Motor neuron (in vitro differentiated cells): ENCODE measurements around the gene CDK5RAP3. TPM values are rescaled to one million over a fixed set of nuclear protein-coding genes. Genes with fewer than 3 reads are reported as not detected.

Experiments used
- ATAC-seq, 8 experiments: fragments of 200-7000 bp; cut with Tn5 transposase; replicated peaks in 6 of 8; 2 replicates each; pipeline ENCODE4 v1.8.0; 2021; ENCODE audit warnings: mild to moderate bottlenecking in 8 of 8, moderate library complexity in 8 of 8
- H3K27ac ChIP-seq, 2 donors: fragments of 250-450 bp; sonication (Bioruptor Pico); 2 replicates each; pipeline ENCODE4 v1.9.0; 2021; ENCODE audit warnings: antibody characterized with exemption in 2 of 2, mild to moderate bottlenecking in 2 of 2, moderate library complexity in 1 of 2
- H3K4me1 ChIP-seq, 2 donors: fragments of 250-450 bp; sonication (Bioruptor Pico); replicated peaks in 1 of 2; 2 replicates each; pipeline ENCODE4 v1.6.1; 2021; ENCODE audit warnings: antibody characterized with exemption in 2 of 2, mild to moderate bottlenecking in 2 of 2, moderate library complexity in 1 of 2
- H3K4me3 ChIP-seq, 5 donors: fragments of 250-450 bp; sonication (Bioruptor Pico); 2 replicates each; pipeline ENCODE4 v1.9.0; 2021; ENCODE audit warnings: antibody characterized with exemption in 5 of 5, mild to moderate bottlenecking in 5 of 5, moderate library complexity in 4 of 5
- WGBS, 10 experiments: fragments of 450-650 bp; shearing (Covaris generic); methylation state at CpG; one replicate each; pipeline ENCODE4 v1.0.0; 2022; 5-methylcytosine and 5-hydroxymethylcytosine counted together
- in situ Hi-C, 9 experiments: fragments of 400-800 bp; cut with MboI; loops; one replicate each; pipeline ENCODE4 v1.15.0; 2021; ENCODE audit warnings: low sequenced_read_pairs in 9 of 9, low pct_unique_long_range_greater_than_20kb in 2 of 9; ENCODE audit not compliant: unreplicated experiment in 9 of 9
- total RNA-seq, 8 experiments: library from RNA; unstranded; fragments of 300-600 nt; gene quantifications; 2 replicates each; pipeline versions ENCODE4 v1.2.3 to v1.2.4, GENCODE V29; 2022

The CDK5RAP3 gene
- total RNA-seq, 8 experiments from 2014 or later, result 86.4 to 209 (median 118) TPM

GRCh38 chr17:47941246-47942095 is 29.4 kb upstream of the CDK5RAP3 start, which contains the start of gene PNPO:
Gene PNPO, plus strand, starts transcription at chr17:47941571. Its CDS starts 105 bp downstream, at chr17:47941676.
- peak within 1 kb of the TSS; percentile 39 to 86 (median 71) for H3K4me3 ChIP-seq
- 0 to 20% (median 3%) methylated on average over 1 to 30 of the region's 50 CpGs; no CpG with 5 or more reads in 2 of the 10 experiments for WGBS, 10 experiments
- peak; percentile 98 to 100 (median 98) for ATAC-seq
- peak within 1 kb of the TSS in 1 of 2 donors; percentile 27 for H3K27ac ChIP-seq
- peaks cover 8% of the 10 kb centered on the region in 2 donors for H3K4me1 ChIP-seq
- in situ Hi-C loops, result loop anchor here in 2 of 9 experiments (10.0 to 25.0 kb wide), 2 partner anchors 73 to 104 kb away; partner anchors contain the start of genes LRRC46 (in 1 of the 2), MRPL10 (in 1 of the 2) and SCRN2 (in 1 of the 2)

DNA sequence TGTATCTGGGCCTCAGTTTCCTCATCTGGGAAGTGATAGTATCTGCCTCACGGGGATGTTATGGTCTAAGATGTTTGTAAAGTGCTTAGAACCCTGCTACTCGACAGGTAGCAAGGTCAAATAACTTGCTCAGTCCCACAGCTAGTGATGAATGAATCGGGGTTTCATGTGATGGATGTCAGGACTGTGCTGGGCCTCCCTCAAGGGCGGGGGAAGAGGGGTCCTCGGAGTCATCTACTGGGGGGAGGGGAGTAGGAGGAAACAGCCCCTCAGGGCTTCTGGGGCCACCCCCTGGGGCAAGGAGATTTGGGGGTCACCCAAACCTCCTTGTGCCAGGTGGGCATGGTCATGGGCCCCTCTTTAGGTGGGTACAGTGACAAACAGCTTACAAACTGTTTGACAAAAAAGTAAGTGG is 28.8 kb upstream of the CDK5RAP3 start:
- WGBS, 10 experiments, result 17% methylated on average over 1 of the region's 5 CpGs; no CpG with 5 or more reads in 9 of the 10 experiments
- in situ Hi-C loops, result loop anchor here in 2 of 9 experiments (10.0 to 25.0 kb wide), 2 partner anchors 73 to 105 kb away; partner anchors contain the start of genes LRRC46 (in 1 of the 2), MRPL10 (in 1 of the 2) and SCRN2 (in 1 of the 2)
- H3K27ac ChIP-seq, result no peak overlapping the region

DNA sequence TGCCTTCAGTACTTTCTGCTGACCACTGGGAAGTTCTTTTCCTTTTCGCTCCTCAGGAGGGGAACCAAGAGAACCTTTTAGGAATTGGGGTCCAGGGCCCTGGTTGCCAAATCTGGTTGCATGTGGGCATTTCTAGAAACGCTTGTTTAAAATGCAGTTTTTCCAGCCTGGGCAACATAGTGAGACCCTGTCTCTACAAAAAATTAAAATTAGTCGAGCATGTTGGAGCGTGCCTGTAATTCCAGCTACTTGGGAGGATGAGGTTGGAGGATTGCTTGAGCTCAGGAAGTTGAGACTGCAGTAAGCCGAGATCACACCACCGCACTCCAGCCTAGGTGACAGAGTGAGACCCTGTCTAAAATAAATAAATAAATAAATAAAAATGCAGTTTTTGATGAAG is 28.3 kb upstream of the CDK5RAP3 start:
- Histone ChIP-seq H3K27ac (no peak overlapping the region), H3K4me3 (peak overlapping the region in 1 of 5 donors; percentile 71)

More for the DNA sequence above, 28.8 kb upstream of the CDK5RAP3 start:
- ATAC-seq, result no peak
- H3K4me1 ChIP-seq, result peaks cover 8% of the 10 kb centered on the region in 2 donors
- peak overlapping the region; percentile 39 to 86 (median 71) for H3K4me3 ChIP-seq

DNA sequence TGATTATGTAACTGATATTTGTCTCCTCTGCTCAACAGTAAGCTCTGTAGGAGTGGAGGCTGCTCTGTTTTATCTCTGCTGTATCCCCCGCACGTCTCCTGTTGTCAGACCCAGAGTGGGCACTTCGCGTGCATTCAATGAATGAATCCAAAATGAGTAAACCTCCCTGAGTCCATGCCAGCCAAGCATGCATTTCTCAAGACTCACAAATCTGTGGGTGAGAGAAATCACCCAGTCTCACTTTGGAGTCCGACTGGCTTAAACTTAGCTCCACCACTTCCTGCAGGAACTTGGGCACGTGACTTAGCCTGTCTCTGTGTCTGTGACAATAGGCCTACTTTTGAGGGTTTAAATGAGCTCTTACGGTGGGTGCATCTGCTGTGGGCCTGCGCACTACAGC is 25.8 kb upstream of the CDK5RAP3 start:
- no peak for ATAC-seq

More for the DNA sequence above, 28.3 kb upstream of the CDK5RAP3 start:
- no peak for ATAC-seq
- peaks cover 8% of the 10 kb centered on the region in 2 donors for H3K4me1 ChIP-seq
- in situ Hi-C loops, result loop anchor here in 2 of 9 experiments (10.0 to 25.0 kb wide), 2 partner anchors 72 to 105 kb away; partner anchors contain the start of genes LRRC46 (in 1 of the 2), MRPL10 (in 1 of the 2) and SCRN2 (in 1 of the 2)
- WGBS, 10 experiments, result 83 to 100% (median 90%) methylated on average over 2 to 5 of the region's 6 CpGs; no CpG with 5 or more reads in 2 of the 10 experiments

GRCh38 chr17:47945529-47946508 is 25.1 kb upstream of the CDK5RAP3 start:
- peaks cover 6 to 8% of the 10 kb centered on the region in 2 donors for H3K4me1 ChIP-seq
- in situ Hi-C loops, result loop anchor here in 2 of 9 experiments (10.0 to 25.0 kb wide), 2 partner anchors 69 to 109 kb away; partner anchors contain the start of genes LRRC46 (in 1 of the 2), MRPL10 (in 1 of the 2) and SCRN2 (in 1 of the 2)
- no peak for ATAC-seq
- WGBS, 10 experiments, result 90 to 100% (median 94%) methylated on average over 1 to 5 of the region's 10 CpGs; no CpG with 5 or more reads in 5 of the 10 experiments
- H3K4me3 ChIP-seq, result no peak overlapping the region
- no peak overlapping the region for H3K27ac ChIP-seq

More for the DNA sequence above, 25.8 kb upstream of the CDK5RAP3 start:
- H3K4me1 ChIP-seq, result peaks cover 11% of the 10 kb centered on the region in 2 donors
- WGBS, 10 experiments, result 97 to 100% (median 99%) methylated on average over 2 to 6 of the region's 8 CpGs; no CpG with 5 or more reads in 6 of the 10 experiments
- H3K4me3 ChIP-seq, result no peak overlapping the region
- in situ Hi-C loops, result loop anchor here in 2 of 9 experiments (10.0 to 25.0 kb wide), 2 partner anchors 70 to 108 kb away; partner anchors contain the start of genes LRRC46 (in 1 of the 2), MRPL10 (in 1 of the 2) and SCRN2 (in 1 of the 2)
- H3K27ac ChIP-seq, result no peak overlapping the region

DNA sequence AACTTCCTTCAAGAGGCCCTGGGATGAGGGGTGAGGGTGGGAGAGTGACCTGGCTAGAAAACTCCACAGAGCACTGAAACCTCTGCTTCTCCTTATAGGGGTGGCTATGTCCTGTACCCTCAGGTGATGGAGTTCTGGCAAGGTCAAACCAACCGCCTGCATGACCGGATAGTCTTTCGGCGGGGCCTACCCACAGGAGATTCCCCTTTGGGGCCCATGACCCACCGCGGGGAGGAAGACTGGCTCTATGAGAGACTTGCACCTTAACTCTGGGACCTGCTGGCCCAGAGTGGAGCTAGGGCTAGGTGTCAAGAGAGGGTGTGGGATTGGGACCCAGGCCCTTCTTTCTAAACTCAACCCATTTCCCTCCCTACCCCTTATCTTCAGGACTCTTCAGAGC is 24.4 kb upstream of the CDK5RAP3 start:
- ATAC-seq, result no peak
- peaks cover 4 to 8% of the 10 kb centered on the region in 2 donors for H3K4me1 ChIP-seq
- H3K4me3 ChIP-seq, result no peak overlapping the region
- 83 to 100% (median 91%) methylated on average over 2 to 5 of the region's 6 CpGs; no CpG with 5 or more reads in 6 of the 10 experiments for WGBS, 10 experiments
- in situ Hi-C loops, result loop anchor here in 2 of 9 experiments (10.0 to 25.0 kb wide), 2 partner anchors 68 to 109 kb away; partner anchors contain the start of genes LRRC46 (in 1 of the 2), MRPL10 (in 1 of the 2) and SCRN2 (in 1 of the 2)
- H3K27ac ChIP-seq, result no peak overlapping the region

- no peak overlapping the region for H3K27ac ChIP-seq
Observed at GRCh38 chr17:47946929-47947397, 23.9 kb upstream of the CDK5RAP3 start.

GRCh38 chr17:47948706-47949196 is 22.2 kb upstream of the CDK5RAP3 start:
- ATAC-seq, result peak in 5 of 8 experiments; percentile 1 to 35 (median 11)
- H3K27ac ChIP-seq, result no peak overlapping the region
- no peak overlapping the region for H3K4me3 ChIP-seq
- H3K4me1 ChIP-seq, result peaks cover 3 to 4% of the 10 kb centered on the region in 2 donors
- in situ Hi-C loops, result loop anchor here in 2 of 9 experiments (10.0 to 25.0 kb wide), 2 partner anchors 66 to 111 kb away; partner anchors contain the start of genes LRRC46 (in 1 of the 2), MRPL10 (in 1 of the 2) and SCRN2 (in 1 of the 2)
- 10 to 100% (median 70%) methylated on average over 2 to 3 of the region's 5 CpGs; no CpG with 5 or more reads in 2 of the 10 experiments for WGBS, 10 experiments

More at GRCh38 chr17:47946929-47947397, 23.9 kb upstream of the CDK5RAP3 start:
- 0 to 80% (median 8%) methylated on average over 1 to 2 of the region's 2 CpGs; no CpG with 5 or more reads in 2 of the 10 experiments for WGBS, 10 experiments
- in situ Hi-C loops, result loop anchor here in 2 of 9 experiments (10.0 to 25.0 kb wide), 2 partner anchors 68 to 110 kb away; partner anchors contain the start of genes LRRC46 (in 1 of the 2), MRPL10 (in 1 of the 2) and SCRN2 (in 1 of the 2)
- Histone ChIP-seq H3K4me1 (peaks cover 4 to 8% of the 10 kb centered on the region in 2 donors), H3K4me3 (no peak overlapping the region)
- ATAC-seq, result peak; percentile 58 to 87 (median 76)

DNA sequence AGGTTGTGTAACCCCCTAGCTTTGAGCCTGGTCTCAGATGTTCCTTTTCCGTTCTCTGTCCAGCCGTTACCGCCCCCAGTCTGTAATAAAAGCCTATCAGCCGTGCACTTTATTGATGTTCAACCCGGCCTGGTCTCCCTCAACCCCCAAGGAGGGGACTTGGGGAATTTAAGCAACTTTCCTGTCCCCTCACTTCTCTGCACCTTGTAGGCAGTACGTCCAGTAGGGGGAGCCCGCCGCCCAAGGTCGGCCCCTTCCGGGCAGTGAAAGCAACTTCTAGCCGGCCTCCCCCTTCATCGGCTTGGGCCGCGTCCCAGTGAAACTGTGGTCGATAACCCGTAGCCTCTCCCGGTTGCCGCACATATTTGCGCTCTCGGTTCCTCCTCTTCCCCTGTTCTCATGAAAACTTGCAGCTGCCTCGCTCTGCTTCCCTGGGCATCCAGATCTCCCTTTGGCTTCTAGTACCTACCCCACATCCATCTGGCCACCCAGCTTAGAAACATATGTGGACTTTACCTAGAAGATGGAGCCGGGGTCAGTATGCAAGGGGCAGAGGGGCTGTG is 21.6 kb upstream of the CDK5RAP3 start:
- no peak overlapping the region for H3K4me3 ChIP-seq
- H3K27ac ChIP-seq, result no peak overlapping the region
- in situ Hi-C loops, result loop anchor here in 2 of 9 experiments (10.0 to 25.0 kb wide), 2 partner anchors 66 to 112 kb away; partner anchors contain the start of genes LRRC46 (in 1 of the 2), MRPL10 (in 1 of the 2) and SCRN2 (in 1 of the 2)
- ATAC-seq, result peak; percentile 78 to 87 (median 82)
- WGBS, 10 experiments, result 0 to 50% (median 0%) methylated on average over 1 to 11 of the region's 22 CpGs; no CpG with 5 or more reads in 1 of the 10 experiments
- H3K4me1 ChIP-seq, result peaks cover 3 to 4% of the 10 kb centered on the region in 2 donors

GRCh38 chr17:47949946-47950345 is 21.0 kb upstream of the CDK5RAP3 start:
- Histone ChIP-seq H3K27ac (no peak overlapping the region), H3K4me3 (no peak overlapping the region), H3K4me1 (peaks cover 3 to 4% of the 10 kb centered on the region in 2 donors)
- no peak for ATAC-seq
- 68 to 80% methylated on average over 1 to 2 of the region's 3 CpGs; no CpG with 5 or more reads in 8 of the 10 experiments for WGBS, 10 experiments
- in situ Hi-C loops, result loop anchor here in 2 of 9 experiments (10.0 to 25.0 kb wide), 2 partner anchors 65 to 113 kb away; partner anchors contain the start of genes LRRC46 (in 1 of the 2), MRPL10 (in 1 of the 2) and SCRN2 (in 1 of the 2)
